ENCODE data around the gene NR1D2.

NR1D2 gene

GRCh38 chr3:23932571-23932970 is 12.5 kb upstream of the NR1D2 start:
- no peak for DNase-seq

GRCh38 chr3:23934253-23934652 is 10.8 kb upstream of the NR1D2 start:
- no peak for DNase-seq

GRCh38 chr3:23937296-23937695 is 7.8 kb upstream of the NR1D2 start:
- DNase-seq, result no peak

GRCh38 chr3:23938688-23939087 is 6.4 kb upstream of the NR1D2 start:
- no peak for DNase-seq

GRCh38 chr3:23940775-23941174 is 4.3 kb upstream of the NR1D2 start:
- DNase-seq, result no peak

- DNase-seq, result no peak
Measured at GRCh38 chr3:23941440-23941839, 3.6 kb upstream of the NR1D2 start.

GRCh38 chr3:23942546-23942945 is 2.5 kb upstream of the NR1D2 start:
- DNase-seq, result no peak

- no peak for DNase-seq
Measured at GRCh38 chr3:23944007-23944783, 891 bp upstream of the NR1D2 start.

GRCh38 chr3:23945663-23945912 is 502 bp downstream of the NR1D2 start:
- no peak for DNase-seq

GRCh38 chr3:23945913-23946687 is 1.0 kb downstream of the NR1D2 start:
- DNase-seq, result peak; percentile 96

- no peak for DNase-seq
Measured at GRCh38 chr3:23948761-23949160, 3.7 kb downstream of the NR1D2 start.

GRCh38 chr3:23949784-23950183 is 4.7 kb downstream of the NR1D2 start:
- DNase-seq, result no peak

- no peak for DNase-seq
Measured at GRCh38 chr3:23950293-23950692, 5.2 kb downstream of the NR1D2 start.

GRCh38 chr3:23952646-23953045 is 7.6 kb downstream of the NR1D2 start:
- DNase-seq, result no peak

GRCh38 chr3:23953523-23953922 is 8.4 kb downstream of the NR1D2 start:
- no peak for DNase-seq

- DNase-seq, result no peak
Measured at GRCh38 chr3:23954144-23954543, 9.1 kb downstream of the NR1D2 start.

GRCh38 chr3:23956701-23957100 is 11.6 kb downstream of the NR1D2 start:
- no peak for DNase-seq

GRCh38 chr3:23959135-23959900 is 14.2 kb downstream of the NR1D2 start:
- no peak for DNase-seq

GRCh38 chr3:23960649-23961048 is 15.6 kb downstream of the NR1D2 start:
- DNase-seq, result no peak

GRCh38 chr3:23961066-23961465 is 16.0 kb downstream of the NR1D2 start:
- DNase-seq, result no peak

GRCh38 chr3:23961913-23962312 is 16.8 kb downstream of the NR1D2 start:
- DNase-seq, result no peak

- DNase-seq, result no peak
Measured at GRCh38 chr3:23964537-23965235, 19.6 kb downstream of the NR1D2 start.

GRCh38 chr3:23966328-23966727 is 21.2 kb downstream of the NR1D2 start:
- no peak for DNase-seq

Measured in activated gamma-delta T cell treated with Interleukin-2 at 50 U/mL for 16 hours (primary cell).